Stimulated activated CD8-positive, alpha-beta memory T cell treated with anti-CD3 and anti-CD28 coated beads, Interleukin-12 subunit alpha, Interleukin-12 subunit beta, amount 100 ng/mL, for 24 hours (primary cell): ENCODE measurements around the gene KIAA0753.

Source experiments
- DNase-seq: peaks from one replicate; pipeline ENCODE4 v3.0.0-alpha.2; 2020; ENCODE audit errors: extremely low read depth

The KIAA0753 gene

GRCh38 chr17:6641247-6641863 lies 844 bp upstream of the KIAA0753 start:
- no peak for DNase-seq

DNA sequence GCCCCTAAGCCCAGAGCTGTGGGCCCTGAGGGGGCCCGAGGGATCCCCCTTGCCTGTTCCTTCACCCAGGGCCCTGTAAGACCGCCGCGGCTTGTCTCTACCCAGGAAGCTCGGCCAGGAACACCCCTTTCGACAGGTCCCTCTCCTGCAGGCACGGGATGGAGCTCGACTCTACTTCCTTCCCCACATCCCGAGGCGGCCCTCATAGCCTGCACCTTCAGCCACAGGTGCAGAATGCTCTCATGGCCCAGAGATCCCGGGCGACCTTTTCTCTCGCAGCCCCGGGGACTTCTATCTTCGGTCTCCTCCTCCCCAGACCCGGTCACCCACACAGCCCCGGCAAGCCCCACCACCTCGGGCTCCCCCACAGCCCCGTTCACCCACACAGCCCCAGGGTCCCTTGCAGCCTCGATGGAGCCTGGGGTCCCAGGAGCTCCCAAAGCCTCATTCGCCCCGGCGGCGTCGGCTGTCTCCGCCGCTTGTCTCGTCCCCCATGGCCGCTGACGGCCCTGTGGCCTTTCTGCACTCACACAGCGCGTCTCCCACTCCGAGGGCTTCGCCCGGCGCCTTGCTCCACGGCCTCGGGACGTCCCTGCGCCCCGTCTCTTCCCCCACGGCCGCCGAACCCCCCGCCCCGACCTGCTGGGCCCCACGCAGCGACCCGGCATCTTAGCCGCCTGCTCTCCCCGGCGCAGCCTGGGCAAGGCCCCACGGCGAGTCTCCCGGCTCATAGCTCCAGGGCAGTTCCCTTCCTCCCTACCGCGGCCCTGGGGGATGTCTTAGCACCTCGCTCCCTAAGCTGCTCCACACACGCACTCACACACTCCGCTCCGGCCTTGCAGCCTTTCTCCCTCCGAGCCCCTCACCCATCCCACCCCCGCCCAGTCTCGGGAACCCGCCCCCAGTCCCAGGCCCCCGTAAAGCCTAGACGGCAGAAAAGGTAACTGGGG lies 650 bp downstream of the KIAA0753 start:
- no peak for DNase-seq

GRCh38 chr17:6639014-6639585 lies 1.4 kb downstream of the KIAA0753 start:
- DNase-seq, result no peak

DNA sequence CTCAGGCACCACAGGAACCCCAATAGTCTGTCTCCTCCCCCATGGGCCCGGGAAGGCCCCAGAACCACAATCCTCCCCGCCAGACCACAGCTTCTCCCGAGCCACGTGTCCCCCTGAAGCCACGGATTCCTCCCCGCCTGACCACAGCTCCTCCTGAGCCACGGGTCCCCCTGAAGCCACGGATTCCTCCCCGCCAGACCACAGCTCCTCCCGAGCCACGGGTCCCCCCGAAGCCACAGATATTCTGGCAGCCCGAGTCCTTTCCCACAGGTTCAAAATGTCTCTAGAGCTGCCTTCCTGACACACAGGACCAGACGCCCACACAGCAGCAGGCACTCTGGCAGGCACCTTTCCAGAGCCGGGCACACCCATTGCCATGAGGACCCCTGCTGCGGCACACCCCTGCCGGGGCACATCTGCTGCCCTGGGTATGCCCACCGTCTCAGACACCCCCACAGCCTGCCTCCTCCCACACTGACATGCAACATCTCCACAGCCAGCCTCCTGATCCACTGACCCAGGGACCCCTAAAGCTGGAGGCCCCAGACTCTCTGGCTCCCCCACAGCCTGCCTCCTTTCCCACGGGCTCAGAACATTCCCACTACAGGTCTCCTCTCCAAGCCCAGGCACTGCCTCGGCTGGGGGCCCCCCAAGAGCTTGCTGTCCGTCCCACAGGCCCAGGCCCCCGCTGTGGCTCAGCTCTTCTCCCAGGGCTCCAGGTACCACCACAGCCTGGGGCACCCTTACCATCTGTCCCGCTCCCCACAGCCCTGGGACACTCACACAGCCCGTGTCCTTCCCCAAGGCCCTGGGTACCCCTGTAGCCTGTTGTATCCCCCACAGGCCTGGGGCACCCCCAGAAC lies 2.2 kb downstream of the KIAA0753 start:
- DNase-seq, result no peak

GRCh38 chr17:6637458-6637840 lies 3.1 kb downstream of the KIAA0753 start:
- no peak for DNase-seq

- no peak for DNase-seq
Measured at GRCh38 chr17:6636616-6637457, 3.7 kb downstream of the KIAA0753 start.

DNA sequence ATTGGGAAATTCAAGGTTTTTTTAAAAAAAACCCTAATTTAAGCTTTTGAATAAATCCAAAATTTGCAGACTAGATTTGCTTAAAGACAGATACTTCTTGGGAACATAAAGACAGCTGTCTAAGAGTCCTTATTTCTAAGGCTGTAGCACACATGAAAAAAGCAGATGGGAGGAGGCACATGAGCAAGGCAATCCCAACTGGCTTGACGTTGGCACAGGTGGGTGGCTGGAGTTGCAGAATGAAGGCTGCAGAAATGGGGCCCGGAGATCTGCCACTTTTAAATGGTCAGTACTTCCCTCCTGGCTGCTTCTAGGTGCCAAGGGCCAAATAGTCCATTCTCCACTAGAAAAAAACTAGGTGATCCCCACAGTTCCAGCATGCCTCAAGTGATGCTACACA lies 4.4 kb downstream of the KIAA0753 start:
- DNase-seq, result no peak

DNA sequence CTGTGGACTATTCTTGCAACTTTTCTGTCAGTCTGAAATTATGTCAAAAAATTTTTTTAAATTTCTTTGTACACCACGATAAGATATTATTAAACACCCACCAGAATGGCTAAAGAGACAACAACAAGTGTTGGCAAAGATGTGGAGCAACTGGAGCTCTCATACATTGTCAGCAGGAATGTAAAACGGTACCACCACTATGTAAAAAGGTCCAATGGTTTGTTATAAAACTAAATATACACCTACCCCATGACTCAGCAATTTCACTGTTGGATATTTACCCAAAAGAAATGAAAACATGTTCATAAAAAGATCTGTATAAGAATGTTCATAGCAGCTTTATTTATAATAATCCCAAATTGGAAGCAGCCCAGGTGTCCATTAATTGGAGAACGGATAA lies 7.2 kb downstream of the KIAA0753 start:
- DNase-seq, result no peak

DNA sequence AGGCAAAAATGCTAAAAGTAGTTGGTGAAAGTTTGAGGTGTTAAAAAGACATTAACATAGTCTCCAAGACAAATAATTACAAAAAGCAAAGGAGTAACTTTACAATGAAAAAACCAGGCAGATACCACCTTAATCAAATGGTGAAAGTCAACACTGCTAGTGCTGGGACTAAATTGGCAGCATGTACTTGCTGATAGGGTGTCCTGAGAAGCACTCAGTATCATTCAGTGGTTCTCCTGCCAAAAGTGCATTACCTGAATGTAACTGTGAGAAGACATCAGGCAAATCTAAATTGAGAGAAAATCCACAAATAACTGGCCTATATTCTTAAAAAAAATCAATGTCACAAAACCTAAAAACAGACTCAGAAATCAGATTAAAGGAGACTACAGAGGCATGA lies 8.0 kb downstream of the KIAA0753 start:
- no peak for DNase-seq

- DNase-seq, result no peak
Measured at GRCh38 chr17:6630390-6630789, 10.1 kb downstream of the KIAA0753 start.

GRCh38 chr17:6627019-6627418 lies 13.5 kb downstream of the KIAA0753 start:
- no peak for DNase-seq

DNA sequence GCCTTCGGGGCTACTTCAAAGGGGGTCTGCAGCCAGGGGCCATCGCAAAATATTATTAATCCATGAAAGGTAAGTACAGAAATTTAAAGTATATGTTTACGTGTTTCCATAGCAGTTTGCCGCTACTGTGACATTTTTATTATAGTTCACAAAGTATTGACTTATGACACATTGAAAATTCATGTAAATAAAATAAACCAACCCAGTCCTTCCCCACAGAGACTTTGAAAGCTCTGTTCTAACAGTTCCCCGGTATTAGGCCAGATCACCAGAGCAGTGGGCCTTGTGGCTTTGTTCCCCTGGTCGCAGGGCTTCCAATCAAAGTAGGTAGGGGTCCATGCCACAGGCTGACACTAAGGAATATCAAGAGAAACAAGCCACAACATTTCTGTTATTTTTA lies 13.9 kb downstream of the KIAA0753 start:
- no peak for DNase-seq

- no peak for DNase-seq
Measured at GRCh38 chr17:6623941-6624340, 16.6 kb downstream of the KIAA0753 start.

DNA sequence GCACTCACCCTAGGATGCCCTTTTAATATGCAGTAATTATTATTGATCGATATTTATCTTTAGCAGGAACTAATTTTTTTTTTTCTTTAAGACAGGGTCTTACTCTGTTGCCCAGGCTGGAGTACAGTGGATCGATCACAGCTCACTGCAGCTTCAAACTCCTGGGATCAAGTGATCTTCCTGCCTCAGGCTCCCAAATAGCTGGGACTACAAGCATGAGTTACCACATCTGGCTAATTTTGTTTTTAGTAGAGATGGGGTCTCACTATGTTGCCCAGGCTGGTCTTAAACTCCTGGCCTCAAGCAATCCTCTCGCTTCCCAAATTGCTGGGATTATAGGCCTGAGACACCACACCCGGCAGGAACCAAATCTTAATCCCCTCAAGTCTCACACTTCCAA lies 29.3 kb downstream of the KIAA0753 start:
- no peak for DNase-seq

- no peak for DNase-seq
Measured at GRCh38 chr17:6610011-6610410, 30.5 kb downstream of the KIAA0753 start.

- no peak for DNase-seq
Measured at GRCh38 chr17:6608321-6608720, 32.2 kb downstream of the KIAA0753 start.

- DNase-seq, result no peak
Measured at GRCh38 chr17:6605142-6605541, 35.4 kb downstream of the KIAA0753 start.

DNA sequence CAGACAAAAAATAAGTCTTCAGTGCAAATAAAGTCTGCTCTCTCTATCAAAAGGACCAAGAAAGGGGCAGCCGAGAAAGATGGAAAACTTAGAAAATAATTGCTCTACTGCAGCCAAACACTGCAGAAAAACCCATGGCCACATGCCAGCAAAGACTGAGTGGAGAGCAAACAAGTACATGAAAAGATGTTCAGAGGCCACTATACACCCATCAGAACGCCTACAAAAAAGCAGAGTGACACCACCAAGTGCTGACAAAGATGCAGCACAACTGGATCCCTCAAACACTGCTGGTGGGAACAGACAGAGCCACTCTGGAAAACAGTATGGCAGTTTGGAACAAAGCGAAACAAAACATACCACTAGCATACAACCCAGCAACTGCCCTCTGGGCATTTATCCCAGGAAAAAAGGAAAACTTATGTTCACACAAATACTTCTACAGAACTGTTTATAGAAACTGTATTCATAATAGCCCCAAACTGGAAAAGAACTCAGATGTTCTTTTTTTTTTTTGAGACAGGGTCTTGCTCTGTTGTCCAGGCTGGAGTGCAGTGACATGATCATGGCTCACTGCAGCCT lies 36.7 kb downstream of the KIAA0753 start:
- DNase-seq, result no peak

GRCh38 chr17:6602141-6602540 lies 38.4 kb downstream of the KIAA0753 start:
- no peak for DNase-seq

GRCh38 chr17:6599364-6599763 lies 41.1 kb downstream of the KIAA0753 start:
- DNase-seq, result no peak

GRCh38 chr17:6597727-6598126 lies 42.8 kb downstream of the KIAA0753 start:
- DNase-seq, result no peak
